Hematopoietic multipotent progenitor cell treated with erythropoietin and hydrocortisone succinate and interleukin-3 and kit ligand, for 17 days (in vitro differentiated cells): ENCODE data around the gene DHX29.
"Not testable (repeated sequence)": the region's sequence is repeated elsewhere in the genome, so short reads cannot be mapped to it uniquely, and the experiment has no call there.

Experiments used
- DNase-seq: peaks from one replicate; pipeline ENCODE4 v3.0.0-alpha.2; 2015; ENCODE audit warnings: low spot score

DHX29 gene

GRCh38 chr5:55307383-55308253 is at the start of gene DHX29, which contains the start of gene MTREX:
TSS of gene DHX29 (minus strand) at chr5:55307694. CDS start at chr5:55307573, 121 bp downstream.
TSS of gene MTREX (plus strand) at chr5:55307989. CDS start at chr5:55308014, 25 bp downstream.
- DNase-seq = peak; percentile 92

GRCh38 chr5:55356896-55357295 is 49.4 kb upstream of the DHX29 start:
- no peak for DNase-seq

- DNase-seq = no peak
These were observed 43.3 kb upstream of the DHX29 start for GRCh38 chr5:55350754-55351153.

- peak; percentile 66 for DNase-seq
These were observed 40.3 kb upstream of the DHX29 start for GRCh38 chr5:55347786-55348185.

- DNase-seq = no peak
These were observed 37.8 kb upstream of the DHX29 start for GRCh38 chr5:55345327-55345726.

GRCh38 chr5:55344392-55344992 is 37.0 kb upstream of the DHX29 start:
- peak; percentile 87 for DNase-seq

- DNase-seq = peak; percentile 31
These were observed 36.1 kb upstream of the DHX29 start for GRCh38 chr5:55343609-55344008.

GRCh38 chr5:55343107-55343506 is 35.6 kb upstream of the DHX29 start:
- no peak for DNase-seq

- no peak for DNase-seq
These were observed 31.3 kb upstream of the DHX29 start for GRCh38 chr5:55338810-55339243.

GRCh38 chr5:55338092-55338613 is 30.7 kb upstream of the DHX29 start:
- no peak for DNase-seq

GRCh38 chr5:55333811-55334210 is 26.3 kb upstream of the DHX29 start:
- DNase-seq = no peak

GRCh38 chr5:55333017-55333416 is 25.5 kb upstream of the DHX29 start:
- DNase-seq = no peak

GRCh38 chr5:55331321-55331720 is 23.8 kb upstream of the DHX29 start:
- no peak for DNase-seq

- no peak for DNase-seq
These were observed 19.8 kb upstream of the DHX29 start for GRCh38 chr5:55327281-55327680.

GRCh38 chr5:55325621-55326020 is 18.1 kb upstream of the DHX29 start:
- no peak for DNase-seq

GRCh38 chr5:55324815-55325418 is 17.4 kb upstream of the DHX29 start:
- peak; percentile 59 for DNase-seq

- no peak for DNase-seq
These were observed 16.5 kb upstream of the DHX29 start for GRCh38 chr5:55324006-55324405.

- no peak for DNase-seq
These were observed 13.1 kb upstream of the DHX29 start for GRCh38 chr5:55320571-55320970.

GRCh38 chr5:55319491-55319890 is 12.0 kb upstream of the DHX29 start:
- DNase-seq = no peak

- not testable (repeated sequence) for DNase-seq
These were observed 10.7 kb upstream of the DHX29 start for GRCh38 chr5:55318237-55318636.

GRCh38 chr5:55316837-55317236 is 9.3 kb upstream of the DHX29 start:
- no peak for DNase-seq

GRCh38 chr5:55316289-55316688 is 8.8 kb upstream of the DHX29 start:
- DNase-seq = no peak
